GM19023 (cell line): ENCODE results near the gene PRIMA1.
"Not testable (repeated sequence)": the region's sequence is repeated elsewhere in the genome, so short reads cannot be mapped to it uniquely, and the experiment has no call there.

ENCODE experiments used
- ATAC-seq: cut with Tn5 transposase; IDR thresholded peaks from one replicate; pipeline ENCODE4 v1.9.1; 2021; ENCODE audit warnings: mild to moderate bottlenecking, moderate library complexity; ENCODE audit not compliant: unreplicated experiment

Gene PRIMA1

GRCh38 chr14:93788293-93788542, at the start of gene PRIMA1:
Gene PRIMA1 (minus strand): TSS chr14:93788485. CDS start chr14:93787718, 767 bp downstream.
- no peak for ATAC-seq

- ATAC-seq, result no peak
Observed at GRCh38 chr14:93834699-93835371, 46.5 kb upstream of the PRIMA1 start.

- no peak for ATAC-seq
Observed at GRCh38 chr14:93832665-93833064, 44.4 kb upstream of the PRIMA1 start.

- ATAC-seq, result no peak
Observed at GRCh38 chr14:93832081-93832480, 43.8 kb upstream of the PRIMA1 start.

- ATAC-seq, result no peak
Observed at GRCh38 chr14:93830753-93831461, 42.6 kb upstream of the PRIMA1 start.

GRCh38 chr14:93829839-93830481, 41.7 kb upstream of the PRIMA1 start:
- ATAC-seq, result no peak

GRCh38 chr14:93825235-93825553, 36.9 kb upstream of the PRIMA1 start:
- ATAC-seq, result no peak

- no peak for ATAC-seq
Observed at GRCh38 chr14:93824518-93825234, 36.4 kb upstream of the PRIMA1 start.

- no peak for ATAC-seq
Observed at GRCh38 chr14:93824076-93824475, 35.8 kb upstream of the PRIMA1 start.

GRCh38 chr14:93821051-93821450, 32.8 kb upstream of the PRIMA1 start:
- ATAC-seq, result no peak

- ATAC-seq, result no peak
Observed at GRCh38 chr14:93818857-93819256, 30.6 kb upstream of the PRIMA1 start.

- no peak for ATAC-seq
Observed at GRCh38 chr14:93811676-93812075, 23.4 kb upstream of the PRIMA1 start.

GRCh38 chr14:93811020-93811419, 22.7 kb upstream of the PRIMA1 start:
- no peak for ATAC-seq

GRCh38 chr14:93809491-93810420, 21.5 kb upstream of the PRIMA1 start:
- not testable (repeated sequence) for ATAC-seq

- ATAC-seq, result no peak
Observed at GRCh38 chr14:93804654-93805053, 16.4 kb upstream of the PRIMA1 start.

GRCh38 chr14:93803408-93804318, 15.4 kb upstream of the PRIMA1 start:
- ATAC-seq, result no peak

GRCh38 chr14:93799989-93800921, 12.0 kb upstream of the PRIMA1 start:
- ATAC-seq, result no peak

- ATAC-seq, result no peak
Observed at GRCh38 chr14:93799617-93799988, 11.3 kb upstream of the PRIMA1 start.

GRCh38 chr14:93797536-93797935, 9.3 kb upstream of the PRIMA1 start:
- ATAC-seq, result no peak
